SIG-M5 treated with dmso at 0.1 percent for 504 hours (cell line): ENCODE results near the gene SYCE1.
A peak's percentile ranks its signal among the peaks of the same experiment; 100 is the strongest.
"Not testable (repeated sequence)": the region's sequence is repeated elsewhere in the genome, so short reads cannot be mapped to it uniquely, and the experiment has no call there.

Experiments
- DNase-seq: peaks from one replicate; lab custom pipeline; 2025; ENCODE audit not compliant: unreplicated experiment; lab: John Stamatoyannopoulos, UW

The SYCE1 gene

GRCh38 chr10:133559216-133559615 lies 6.2 kb downstream of the SYCE1 start:
- DNase-seq: no peak

- DNase-seq: no peak
These were observed 8.0 kb downstream of the SYCE1 start for GRCh38 chr10:133557381-133557780.

GRCh38 chr10:133555521-133555920 lies 9.9 kb downstream of the SYCE1 start:
- DNase-seq: no peak

GRCh38 chr10:133554600-133554999 lies 10.8 kb downstream of the SYCE1 start:
- no peak for DNase-seq

GRCh38 chr10:133544506-133544905 lies 20.9 kb downstream of the SYCE1 start:
- no peak for DNase-seq

- DNase-seq: not testable (repeated sequence)
These were observed 23.9 kb downstream of the SYCE1 start for GRCh38 chr10:133541441-133541975.

GRCh38 chr10:133537546-133538545 lies 27.5 kb downstream of the SYCE1 start:
- no peak for DNase-seq

- no peak for DNase-seq
These were observed 29.2 kb downstream of the SYCE1 start for GRCh38 chr10:133536198-133536597.

GRCh38 chr10:133534417-133534816 lies 31.0 kb downstream of the SYCE1 start:
- DNase-seq: no peak

GRCh38 chr10:133532871-133533270 lies 32.5 kb downstream of the SYCE1 start:
- no peak for DNase-seq

- DNase-seq: peak; percentile 56
These were observed 34.9 kb downstream of the SYCE1 start for GRCh38 chr10:133530506-133530905.

- no peak for DNase-seq
These were observed 35.8 kb downstream of the SYCE1 start for GRCh38 chr10:133529576-133529946.

GRCh38 chr10:133528845-133529575 lies 36.4 kb downstream of the SYCE1 start:
- no peak for DNase-seq

- no peak for DNase-seq
These were observed 37.0 kb downstream of the SYCE1 start for GRCh38 chr10:133528296-133528844.

GRCh38 chr10:133527771-133528271 lies 37.6 kb downstream of the SYCE1 start:
- DNase-seq: no peak

GRCh38 chr10:133526957-133527588 lies 38.3 kb downstream of the SYCE1 start, which contains the start of gene CYP2E1:
Gene CYP2E1 (plus strand): TSS chr10:133527363. CDS start chr10:133527396, 33 bp downstream.
- DNase-seq: no peak

- DNase-seq: no peak
These were observed 39.9 kb downstream of the SYCE1 start for GRCh38 chr10:133525444-133525843.

- no peak for DNase-seq
These were observed 41.7 kb downstream of the SYCE1 start for GRCh38 chr10:133523631-133524203.

- DNase-seq: peak; percentile 60
These were observed 45.1 kb downstream of the SYCE1 start for GRCh38 chr10:133520193-133520738.

GRCh38 chr10:133518517-133518916 lies 46.9 kb downstream of the SYCE1 start:
- not testable (repeated sequence) for DNase-seq
